ENCODE measurements around the gene TBX10. TPM values are rescaled to one million over a fixed set of nuclear protein-coding genes. Genes with fewer than 3 reads are reported as not detected.

The TBX10 gene
- polyA plus RNA-seq, 1 donor (not counting 4 experiments of a cell fraction or from before 2014, with no cell fraction given): not detected

GRCh38 chr11:67674442-67674871, 34.9 kb upstream of the TBX10 start, which contains the start of gene ALDH3B2:
Gene ALDH3B2, minus strand, starts transcription at chr11:67674623. Its CDS starts 7,688 bp downstream, at chr11:67666935.
- Histone ChIP-seq H3K4me1 (ENCODE audit: control insufficient read depth, extremely low read depth, insufficient read depth, low read length) (peaks cover 16% of the 10 kb centered on the region), H3K27ac (ENCODE audit: control insufficient read depth, insufficient read depth, low read length) (no peak within 1 kb of the TSS), H3K9ac (ENCODE audit: control insufficient read depth, extremely low read depth, insufficient read depth, low read length) (peak within 1 kb of the TSS; percentile 29), H3K4me3 (ENCODE audit: control insufficient read depth in 2 of 3, extremely low read depth in 1 of 3, insufficient read depth in 2 of 3, low read depth in 1 of 3, low read length in 3 of 3) (peak within 1 kb of the TSS in 1 of 3 experiments; percentile 29), H2AFZ (ENCODE audit: control insufficient read depth, low read length) (peak within 1 kb of the TSS; percentile 53), H3K9me1 (ENCODE audit: control insufficient read depth, extremely low read depth, insufficient read depth, low read length) (no peaks in the 10 kb centered on the region), H3K4me2 (ENCODE audit: control insufficient read depth, extremely low read depth, insufficient read depth, low read depth, low read length) (peak within 1 kb of the TSS; percentile 49), H3K36me3 (ENCODE audit: control insufficient read depth in 2 of 2, extremely low read depth in 1 of 2, insufficient read depth in 2 of 2, low read length in 2 of 2) (no peaks in the 10 kb centered on the region), H3K9me3 (ENCODE audit: control insufficient read depth, low read depth, low read length) (no peaks in the 10 kb centered on the region), H4K20me1 (ENCODE audit: control insufficient read depth, extremely low read depth, insufficient read depth, low read length) (no peaks in the 10 kb centered on the region), H3K79me2 (ENCODE audit: control insufficient read depth, insufficient read depth, low read length) (no peaks in the 10 kb centered on the region), H3K27me3 (ENCODE audit: control insufficient read depth, extremely low read depth, insufficient read depth, low read length) (no peaks in the 10 kb centered on the region)
- dilution Hi-C loops (cut with MboI; ENCODE audit: extremely low pct_ligation_motif_present, low sequenced_read_pairs): no loop called here
- TF ChIP-seq EZH2 (IDR thresholded peaks at IDR 0.05; ENCODE audit: low read length) (no peak), CTCF (optimal IDR thresholded peaks at IDR 0.05 in 1 of 3, IDR thresholded peaks at IDR 0.05 in 1 of 3, conservative IDR thresholded peaks at IDR 0.05 in 1 of 3; ENCODE audit: extremely low read depth in 1 of 3, insufficient read depth in 2 of 3, low read length in 3 of 3) (no peak)
- FAIRE-seq (peak; percentile 74), DNase-seq (ENCODE audit: low read depth, low spot score) (peak; percentile 46)

- H3K9ac ChIP-seq (ENCODE audit: control insufficient read depth, extremely low read depth, insufficient read depth, low read length): peak overlapping the region; percentile 29
- H3K36me3 ChIP-seq (ENCODE audit: control insufficient read depth in 2 of 2, extremely low read depth in 1 of 2, insufficient read depth in 2 of 2, low read length in 2 of 2): no peaks in the 10 kb centered on the region
- no peaks in the 10 kb centered on the region for H3K79me2 ChIP-seq (ENCODE audit: control insufficient read depth, insufficient read depth, low read length)
- H2AFZ ChIP-seq (ENCODE audit: control insufficient read depth, low read length): no peak overlapping the region
- no peaks in the 10 kb centered on the region for H3K9me1 ChIP-seq (ENCODE audit: control insufficient read depth, extremely low read depth, insufficient read depth, low read length)
- no peak for FAIRE-seq
- no peaks in the 10 kb centered on the region for H3K9me3 ChIP-seq (ENCODE audit: control insufficient read depth, low read depth, low read length)
- peaks cover 16% of the 10 kb centered on the region for H3K4me1 ChIP-seq (ENCODE audit: control insufficient read depth, extremely low read depth, insufficient read depth, low read length)
- dilution Hi-C loops (cut with MboI; ENCODE audit: extremely low pct_ligation_motif_present, low sequenced_read_pairs): no loop called here
- TF ChIP-seq CTCF (optimal IDR thresholded peaks at IDR 0.05 in 1 of 3, IDR thresholded peaks at IDR 0.05 in 1 of 3, conservative IDR thresholded peaks at IDR 0.05 in 1 of 3; ENCODE audit: extremely low read depth in 1 of 3, insufficient read depth in 2 of 3, low read length in 3 of 3) (no peak), EZH2 (IDR thresholded peaks at IDR 0.05; ENCODE audit: low read length) (no peak)
- H3K4me3 ChIP-seq (ENCODE audit: control insufficient read depth in 2 of 3, extremely low read depth in 1 of 3, insufficient read depth in 2 of 3, low read depth in 1 of 3, low read length in 3 of 3): peak overlapping the region in 1 of 3 experiments; percentile 29
- DNase-seq (ENCODE audit: low read depth, low spot score): no peak
- no peak overlapping the region for H3K4me2 ChIP-seq (ENCODE audit: control insufficient read depth, extremely low read depth, insufficient read depth, low read depth, low read length)
- H3K27ac ChIP-seq (ENCODE audit: control insufficient read depth, insufficient read depth, low read length): no peak overlapping the region
- no peaks in the 10 kb centered on the region for H4K20me1 ChIP-seq (ENCODE audit: control insufficient read depth, extremely low read depth, insufficient read depth, low read length)
- H3K27me3 ChIP-seq (ENCODE audit: control insufficient read depth, extremely low read depth, insufficient read depth, low read length): no peaks in the 10 kb centered on the region
Measured at GRCh38 chr11:67673902-67674301, 34.3 kb upstream of the TBX10 start.

All from keratinocyte (primary cell).